ENCODE results near the gene NHS.

Gene NHS

DNA sequence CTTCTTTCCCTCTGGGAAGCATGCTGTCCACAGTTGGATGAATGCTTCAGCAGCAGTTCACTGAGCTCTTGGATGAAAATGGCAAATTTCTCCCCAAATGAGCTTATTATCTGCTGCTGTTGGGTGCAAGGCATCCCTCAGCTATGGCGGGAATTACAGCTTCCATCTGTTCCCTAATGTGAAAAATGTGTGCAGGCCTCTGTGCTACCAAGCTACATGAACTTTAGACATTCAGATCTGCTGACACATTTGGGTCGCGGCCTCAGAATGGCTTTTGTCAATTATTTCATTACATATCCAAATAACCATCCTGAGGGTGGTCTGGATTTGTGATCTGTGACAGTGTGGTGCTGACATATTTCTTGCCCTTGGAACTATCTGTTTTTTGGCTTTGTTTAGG is 242.8 kb downstream of the NHS start:
- no peak overlapping the region for H3K27ac ChIP-seq (replicated peaks)
- no peak for DNase-seq (ENCODE audit: low read depth in 1 of 2, low spot score in 1 of 2)
- H3K27me3 ChIP-seq (ENCODE audit: insufficient read depth, poor library complexity, severe bottlenecking) = no peaks in the 10 kb centered on the region
- no peak overlapping the region for H3K4me3 ChIP-seq (replicated peaks; ENCODE audit: insufficient read depth, low read length)
- TF ChIP-seq, protein P1, sequence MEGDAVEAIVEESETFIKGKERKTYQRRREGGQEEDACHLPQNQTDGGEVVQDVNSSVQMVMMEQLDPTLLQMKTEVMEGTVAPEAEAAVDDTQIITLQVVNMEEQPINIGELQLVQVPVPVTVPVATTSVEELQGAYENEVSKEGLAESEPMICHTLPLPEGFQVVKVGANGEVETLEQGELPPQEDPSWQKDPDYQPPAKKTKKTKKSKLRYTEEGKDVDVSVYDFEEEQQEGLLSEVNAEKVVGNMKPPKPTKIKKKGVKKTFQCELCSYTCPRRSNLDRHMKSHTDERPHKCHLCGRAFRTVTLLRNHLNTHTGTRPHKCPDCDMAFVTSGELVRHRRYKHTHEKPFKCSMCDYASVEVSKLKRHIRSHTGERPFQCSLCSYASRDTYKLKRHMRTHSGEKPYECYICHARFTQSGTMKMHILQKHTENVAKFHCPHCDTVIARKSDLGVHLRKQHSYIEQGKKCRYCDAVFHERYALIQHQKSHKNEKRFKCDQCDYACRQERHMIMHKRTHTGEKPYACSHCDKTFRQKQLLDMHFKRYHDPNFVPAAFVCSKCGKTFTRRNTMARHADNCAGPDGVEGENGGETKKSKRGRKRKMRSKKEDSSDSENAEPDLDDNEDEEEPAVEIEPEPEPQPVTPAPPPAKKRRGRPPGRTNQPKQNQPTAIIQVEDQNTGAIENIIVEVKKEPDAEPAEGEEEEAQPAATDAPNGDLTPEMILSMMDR (IDR thresholded peaks at IDR 0.05; ENCODE audit: insufficient read depth, low read length) = no peak
- no peak for TF ChIP-seq SPI1 (IDR thresholded peaks at IDR 0.05; ENCODE audit: borderline replicate concordance, low read depth)
- no peak for TF ChIP-seq REST (IDR thresholded peaks at IDR 0.05; ENCODE audit: insufficient replicate concordance, low read depth)
- TF ChIP-seq GABPA (IDR thresholded peaks at IDR 0.05; ENCODE audit: low read depth) = no peak
- no peak for TF ChIP-seq POLR2AphosphoS5 (IDR thresholded peaks at IDR 0.05; ENCODE audit: low read depth)

- no peak for DNase-seq (ENCODE audit: low read depth in 1 of 2, low spot score in 1 of 2)
- no peak overlapping the region for H3K27ac ChIP-seq (replicated peaks)
- TF ChIP-seq REST (IDR thresholded peaks at IDR 0.05; ENCODE audit: insufficient replicate concordance, low read depth) (no peak), SPI1 (IDR thresholded peaks at IDR 0.05; ENCODE audit: borderline replicate concordance, low read depth) (no peak), POLR2AphosphoS5 (IDR thresholded peaks at IDR 0.05; ENCODE audit: low read depth) (no peak), GABPA (IDR thresholded peaks at IDR 0.05; ENCODE audit: low read depth) (no peak)
- TF ChIP-seq, protein P1 (IDR thresholded peaks at IDR 0.05; ENCODE audit: insufficient read depth, low read length) = no peak
- no peak overlapping the region for H3K4me3 ChIP-seq (replicated peaks; ENCODE audit: insufficient read depth, low read length)
- no peaks in the 10 kb centered on the region for H3K27me3 ChIP-seq (ENCODE audit: insufficient read depth, poor library complexity, severe bottlenecking)
These were observed 246.7 kb downstream of the NHS start for GRCh38 chrX:17621566-17622270.

DNA sequence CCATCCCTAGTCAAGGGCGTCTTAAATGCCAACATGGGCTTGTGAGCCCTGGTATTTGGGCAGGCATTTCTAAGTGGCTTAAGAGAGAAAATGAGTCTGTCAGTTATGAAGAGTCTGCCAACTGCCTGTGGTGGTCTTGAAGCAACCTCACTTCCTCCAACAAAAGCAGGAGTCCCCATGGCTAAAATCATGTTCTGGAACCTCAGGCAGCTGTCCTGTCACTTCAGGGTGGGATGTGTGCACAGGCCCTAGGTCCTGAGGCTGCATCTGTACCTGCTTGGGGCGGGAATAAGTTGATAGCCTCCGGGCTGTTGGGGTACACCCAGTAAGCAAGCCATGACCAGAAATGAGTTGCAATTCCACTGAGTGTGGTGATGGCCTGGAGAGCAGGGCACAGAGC is 247.3 kb downstream of the NHS start:
- TF ChIP-seq REST (IDR thresholded peaks at IDR 0.05; ENCODE audit: insufficient replicate concordance, low read depth) = no peak
- no peak for TF ChIP-seq SPI1 (IDR thresholded peaks at IDR 0.05; ENCODE audit: borderline replicate concordance, low read depth)
- TF ChIP-seq, protein P1 (IDR thresholded peaks at IDR 0.05; ENCODE audit: insufficient read depth, low read length) = no peak
- no peak for TF ChIP-seq GABPA (IDR thresholded peaks at IDR 0.05; ENCODE audit: low read depth)
- TF ChIP-seq POLR2AphosphoS5 (IDR thresholded peaks at IDR 0.05; ENCODE audit: low read depth) = no peak
- Histone ChIP-seq H3K27ac (replicated peaks) (no peak overlapping the region), H3K27me3 (ENCODE audit: insufficient read depth, poor library complexity, severe bottlenecking) (no peaks in the 10 kb centered on the region), H3K4me3 (replicated peaks; ENCODE audit: insufficient read depth, low read length) (no peak overlapping the region)
- DNase-seq (ENCODE audit: low read depth in 1 of 2, low spot score in 1 of 2) = no peak
